Measurements from ENCODE around the gene TLE2.
"Not testable (repeated sequence)": the region's sequence is repeated elsewhere in the genome, so short reads cannot be mapped to it uniquely, and the experiment has no call there.

Gene TLE2

DNA sequence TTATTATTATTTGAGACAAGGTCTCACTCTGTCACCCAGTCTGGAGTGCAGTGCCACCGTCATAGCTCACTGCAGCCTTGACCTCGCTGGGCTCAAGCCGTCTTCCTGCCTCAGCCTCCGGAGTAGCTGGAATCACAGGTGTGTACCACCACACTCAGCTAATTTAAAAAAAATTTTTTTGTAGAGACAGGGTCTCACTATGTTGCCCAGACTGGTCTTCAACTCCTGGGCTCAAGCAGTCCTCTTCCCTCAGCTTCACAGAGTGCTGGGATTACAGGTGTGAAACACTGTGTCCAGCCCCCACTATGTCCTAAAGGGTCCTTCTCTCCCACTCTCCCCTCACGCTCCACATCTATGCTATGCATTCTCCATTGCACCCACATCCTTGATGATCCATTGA is 9.1 kb upstream of the TLE2 start:
- no peak for DNase-seq (ENCODE audit: low read depth in 4 of 4, low spot score in 1 of 4)

GRCh38 chr19:3036977-3037544 is 8.0 kb upstream of the TLE2 start:
- not testable (repeated sequence) for DNase-seq (ENCODE audit: low read depth in 4 of 4, low spot score in 1 of 4)

DNA sequence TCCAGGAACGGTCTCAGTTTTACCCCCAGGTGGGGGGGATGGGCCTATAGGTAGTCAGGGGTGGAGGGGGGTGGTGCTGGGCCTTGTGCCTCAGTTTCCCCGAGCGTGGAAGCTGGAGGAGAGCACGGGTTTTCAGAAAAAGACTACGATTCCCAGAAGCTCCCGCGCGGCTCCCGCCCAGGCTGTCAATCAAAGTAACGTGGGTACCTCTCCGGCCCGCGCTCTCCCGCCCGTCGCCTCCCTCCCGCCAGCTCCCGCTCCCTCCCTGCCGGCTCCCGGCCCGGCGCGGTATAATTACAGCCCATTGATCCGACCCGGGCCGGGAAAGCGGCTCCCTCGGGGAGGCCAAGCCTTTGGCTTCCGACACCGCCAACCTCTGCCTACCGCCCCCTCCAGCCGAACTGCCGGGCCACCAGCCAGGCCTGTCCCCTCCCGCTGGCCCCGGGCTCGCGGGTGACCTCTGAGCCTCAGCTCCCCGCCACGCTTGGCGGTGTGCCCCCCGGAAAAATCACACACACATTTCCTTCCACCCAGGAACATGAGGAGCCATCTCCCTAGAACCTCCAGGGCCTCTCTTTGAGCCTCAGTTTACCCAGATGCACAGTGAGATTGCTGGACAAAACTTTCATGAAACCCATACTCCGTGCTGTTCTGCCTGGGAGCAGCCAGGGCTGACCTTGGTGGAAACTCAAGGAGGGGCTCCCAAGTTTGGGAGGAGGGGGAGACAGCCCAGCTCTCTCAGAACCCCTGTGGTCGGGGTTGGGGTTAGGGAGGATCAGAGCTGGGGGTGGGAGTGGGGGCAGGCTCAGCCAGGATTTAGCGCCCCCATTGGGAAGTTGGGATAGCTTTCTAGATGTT is 7.3 kb upstream of the TLE2 start:
- peak; percentile 68 to 78 (median 70) for DNase-seq (ENCODE audit: low read depth in 4 of 4, low spot score in 1 of 4)

DNA sequence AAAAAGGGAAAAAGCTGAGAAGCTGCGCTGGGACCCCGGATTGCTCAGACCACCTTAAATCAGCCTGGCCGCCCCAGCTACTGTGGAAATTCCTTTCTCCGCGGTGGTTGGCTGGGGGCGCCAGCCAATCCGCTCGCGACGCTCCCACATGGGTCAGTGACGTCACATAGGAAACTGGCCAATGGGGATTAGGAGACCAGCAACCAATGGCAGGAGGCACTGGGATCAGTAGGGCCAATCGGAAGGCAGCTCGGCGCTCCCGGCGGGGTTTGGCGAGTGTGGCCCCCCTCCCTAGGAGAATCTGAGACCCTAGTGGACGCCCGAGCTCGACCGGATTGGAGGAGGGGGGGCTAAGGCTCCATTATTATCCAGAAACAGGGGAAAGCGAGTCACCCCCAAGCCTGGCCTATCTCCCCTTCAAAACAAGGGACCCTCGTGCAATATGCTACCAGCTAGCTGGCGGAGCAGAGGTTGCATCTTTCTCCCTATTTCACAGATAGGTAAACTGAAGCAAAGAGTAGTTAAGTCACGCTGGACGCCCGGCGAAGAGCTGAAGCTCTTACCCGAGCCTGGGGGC is 6.5 kb upstream of the TLE2 start:
- peak; percentile 84 to 94 (median 92) for DNase-seq (ENCODE audit: low read depth in 4 of 4, low spot score in 1 of 4)

GRCh38 chr19:3034656-3035541 is 5.8 kb upstream of the TLE2 start:
- peak in 1 of 4 experiments; percentile 39 for DNase-seq (ENCODE audit: low read depth in 4 of 4, low spot score in 1 of 4)

DNA sequence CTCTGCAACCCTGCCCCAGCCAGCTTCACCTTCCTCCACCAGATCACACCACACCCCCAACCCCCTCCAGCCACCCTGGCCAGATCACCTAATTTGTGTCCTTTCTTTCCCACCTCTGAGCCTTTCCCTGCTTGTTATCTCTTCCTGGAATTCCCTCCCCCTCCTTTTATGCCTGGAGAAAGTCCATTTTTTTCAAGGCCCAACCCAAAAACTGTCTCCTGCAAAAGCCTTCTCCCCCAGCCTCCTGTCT is 5.3 kb upstream of the TLE2 start:
- no peak for DNase-seq (ENCODE audit: low read depth in 4 of 4, low spot score in 1 of 4)

- DNase-seq (ENCODE audit: low read depth in 4 of 4, low spot score in 1 of 4), result no peak
Measured at GRCh38 chr19:3033595-3034405, 4.7 kb upstream of the TLE2 start.

GRCh38 chr19:3031607-3031867 is 2.5 kb upstream of the TLE2 start:
- DNase-seq (ENCODE audit: low read depth in 4 of 4, low spot score in 1 of 4), result no peak

GRCh38 chr19:3028305-3029064 is 595 bp downstream of the TLE2 start:
- no peak for DNase-seq (ENCODE audit: low read depth in 4 of 4, low spot score in 1 of 4)

DNA sequence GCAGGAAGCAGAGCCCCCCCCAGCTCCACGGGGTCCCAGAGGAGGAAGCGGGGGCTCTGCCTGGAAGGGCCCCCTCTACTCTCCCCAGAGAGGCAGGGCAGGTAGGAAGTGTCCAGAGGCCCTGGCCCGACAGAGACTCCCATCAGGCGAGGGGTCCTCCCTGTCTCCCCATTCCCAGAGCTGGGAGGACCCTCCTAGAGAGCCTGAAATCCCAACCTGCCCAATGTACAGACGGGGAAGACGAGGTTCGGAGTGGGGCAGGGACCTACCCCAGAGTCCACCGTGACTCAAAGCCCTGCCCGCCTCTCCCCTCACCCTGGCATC is 1.1 kb downstream of the TLE2 start:
- no peak for DNase-seq (ENCODE audit: low read depth in 4 of 4, low spot score in 1 of 4)

DNA sequence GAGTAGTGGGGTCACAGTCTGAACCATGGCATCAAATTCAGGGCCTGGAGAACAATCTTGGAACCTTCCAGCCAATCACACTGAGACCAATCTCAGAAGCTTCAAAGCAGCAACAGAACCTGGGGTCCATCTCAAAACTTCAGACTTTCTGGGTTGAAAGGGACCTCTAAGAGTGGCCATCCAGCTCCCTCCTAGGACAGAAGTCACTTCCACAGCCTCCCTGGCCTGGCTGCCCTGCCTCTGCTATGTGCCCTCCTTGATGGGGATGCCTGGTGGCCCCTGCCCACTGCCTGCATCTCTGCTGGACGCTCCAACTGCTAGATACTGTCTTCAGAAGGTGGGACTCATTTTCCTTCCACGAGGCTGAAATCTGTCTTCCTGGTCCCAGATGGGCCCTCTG is 1.8 kb downstream of the TLE2 start:
- DNase-seq (ENCODE audit: low read depth in 4 of 4, low spot score in 1 of 4), result no peak

DNA sequence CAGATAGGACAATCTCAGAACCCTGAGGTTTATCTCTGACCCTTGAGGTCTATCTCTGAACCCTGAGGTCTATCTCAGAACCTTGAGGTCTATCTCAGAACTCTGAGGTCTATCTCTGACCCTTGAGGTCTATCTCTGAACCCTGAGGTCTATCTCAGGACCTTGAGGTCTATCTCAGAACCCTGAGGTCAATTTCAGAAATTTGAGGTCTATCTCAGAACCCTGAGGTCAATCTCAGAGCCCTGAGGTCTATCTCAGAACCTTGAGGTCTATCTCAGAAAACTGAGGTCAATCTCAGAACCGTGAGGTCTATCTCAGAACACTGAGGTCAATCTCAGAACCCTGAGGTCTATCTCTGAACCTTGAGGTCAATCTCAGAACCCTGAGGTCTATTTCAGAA is 2.3 kb downstream of the TLE2 start:
- DNase-seq (ENCODE audit: low read depth in 4 of 4, low spot score in 1 of 4), result no peak

DNA sequence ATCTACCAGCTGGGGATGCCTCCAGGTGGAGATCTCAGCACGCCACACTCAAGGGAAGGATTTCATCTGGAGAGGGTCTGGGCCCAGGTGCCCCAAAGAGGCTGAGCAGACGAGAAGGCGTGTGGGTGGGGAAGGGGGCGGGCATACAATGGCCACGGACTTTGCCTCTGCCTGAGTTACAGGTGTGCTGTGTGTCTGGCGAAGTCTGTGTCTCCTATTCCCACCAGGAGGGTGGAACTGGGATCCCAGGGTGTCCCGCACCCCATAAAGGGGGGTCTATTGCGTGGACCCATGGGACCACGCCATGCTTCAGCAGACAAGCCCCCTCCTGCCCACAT is 3.6 kb downstream of the TLE2 start:
- no peak for DNase-seq (ENCODE audit: low read depth in 4 of 4, low spot score in 1 of 4)

GRCh38 chr19:3024870-3025548 is 4.1 kb downstream of the TLE2 start:
- DNase-seq (ENCODE audit: low read depth in 4 of 4, low spot score in 1 of 4), result no peak

GRCh38 chr19:3024509-3024869 is 4.6 kb downstream of the TLE2 start:
- no peak for DNase-seq (ENCODE audit: low read depth in 4 of 4, low spot score in 1 of 4)

GRCh38 chr19:3020321-3020960 is 8.6 kb downstream of the TLE2 start:
- no peak for DNase-seq (ENCODE audit: low read depth in 4 of 4, low spot score in 1 of 4)

DNA sequence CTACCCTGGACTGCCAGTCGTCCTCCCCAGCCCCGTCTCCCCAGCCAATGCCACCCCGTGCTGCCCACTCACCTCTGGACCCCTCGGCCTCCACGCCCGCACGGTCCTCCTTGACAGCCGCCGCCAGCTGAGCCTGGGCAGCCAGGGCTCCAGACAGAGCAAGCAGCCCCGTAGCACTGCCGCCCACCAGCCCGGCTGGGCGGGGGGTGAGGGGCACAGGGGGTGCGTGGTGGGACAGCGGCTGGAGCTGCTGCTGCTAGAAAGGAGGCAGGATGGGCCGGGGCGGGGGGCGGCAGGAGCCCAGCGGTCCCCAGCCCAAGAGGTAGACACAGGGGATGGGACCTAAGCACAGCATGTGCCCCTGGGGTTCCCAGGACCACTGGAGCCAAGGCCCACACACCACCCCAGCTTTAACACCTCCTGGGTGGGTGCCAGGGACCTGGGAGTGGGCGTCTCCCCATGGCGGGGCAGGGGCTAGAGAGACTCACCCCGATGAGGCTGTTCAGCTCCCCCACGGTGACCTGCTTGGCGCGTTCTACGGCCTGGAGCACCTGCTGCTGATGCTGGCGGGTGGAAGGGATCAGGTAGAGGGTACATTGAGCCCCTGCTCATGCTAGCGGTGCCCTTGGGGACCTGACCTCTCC is 9.7 kb downstream of the TLE2 start:
- DNase-seq (ENCODE audit: low read depth in 4 of 4, low spot score in 1 of 4), result no peak

DNA sequence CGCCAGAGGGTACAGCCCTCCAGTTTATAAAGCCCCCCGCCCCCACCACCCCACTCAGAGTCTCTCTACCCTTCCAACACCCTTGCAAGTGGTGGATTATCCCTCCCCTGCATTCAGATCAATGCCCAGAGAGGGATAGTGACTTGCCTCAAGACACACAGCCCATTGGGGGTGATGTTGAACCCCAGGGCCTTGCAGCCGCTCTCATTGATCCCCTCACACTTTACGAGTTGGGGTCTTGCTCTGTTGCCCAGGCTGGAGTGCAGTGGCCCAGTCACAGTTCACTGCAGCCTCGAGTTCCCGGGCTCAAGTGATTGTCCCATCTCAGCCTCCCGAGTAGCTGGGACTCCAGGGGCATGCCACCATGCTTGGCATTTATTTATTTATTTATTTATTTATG is 11.2 kb downstream of the TLE2 start:
- no peak for DNase-seq (ENCODE audit: low read depth in 4 of 4, low spot score in 1 of 4)
